GM19099 (cell line): ENCODE results near the gene FOXN4.

Experiments used
- POLR2A ChIP-seq: IDR thresholded peaks from 3 replicates; pipeline ENCODE4 v1.6.1; 2011; ENCODE audit warnings: low read depth; ENCODE audit not compliant: insufficient read length; ENCODE audit errors: extremely low read depth

The FOXN4 gene

DNA sequence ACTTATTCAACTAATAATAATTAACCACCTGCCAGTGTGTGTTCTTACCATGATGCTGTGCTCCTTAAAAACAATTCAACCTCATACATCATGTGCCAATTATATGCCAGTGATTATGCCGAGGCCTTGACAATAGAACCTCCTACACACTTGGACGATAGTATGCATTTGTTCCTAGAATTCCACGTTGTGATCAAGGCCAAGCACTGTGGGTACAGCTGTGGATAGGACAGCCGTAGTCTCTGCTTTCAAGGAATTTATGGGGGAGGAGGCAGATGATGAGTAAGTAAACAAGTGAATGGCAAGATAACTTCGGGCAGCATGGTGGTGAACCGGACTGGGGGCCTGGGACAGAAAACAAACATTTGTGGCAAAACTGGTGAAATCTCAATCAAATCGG lies 20.6 kb upstream of the FOXN4 start:
- TF ChIP-seq POLR2A: no peak

GRCh38 chr12:109329003-109329402 lies 19.9 kb upstream of the FOXN4 start:
- no peak for TF ChIP-seq POLR2A

GRCh38 chr12:109310247-109311125 lies 1.4 kb upstream of the FOXN4 start:
- TF ChIP-seq POLR2A: no peak

- no peak for TF ChIP-seq POLR2A
Observed at GRCh38 chr12:109309381-109310246, 530 bp upstream of the FOXN4 start.

DNA sequence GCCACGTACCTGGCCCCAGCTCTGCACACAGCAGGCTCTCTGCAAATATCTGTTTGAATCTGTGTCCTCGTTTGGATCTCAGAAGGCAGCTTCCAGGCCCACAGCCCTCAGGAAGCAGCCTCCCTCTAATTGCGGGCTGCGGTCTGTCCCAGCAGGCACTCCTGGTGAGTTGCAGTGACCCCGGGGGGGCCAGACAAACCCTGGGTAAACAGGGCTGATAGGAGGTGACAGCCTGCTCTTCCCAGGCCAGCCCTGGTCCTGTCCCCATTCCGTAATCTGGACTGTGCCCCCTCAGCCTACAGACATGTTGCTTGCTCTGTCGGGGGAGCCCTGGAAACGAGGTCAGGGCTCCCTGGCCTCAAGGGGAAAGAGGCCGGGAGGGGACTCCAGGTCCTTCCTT lies 2.0 kb downstream of the FOXN4 start:
- no peak for TF ChIP-seq POLR2A

DNA sequence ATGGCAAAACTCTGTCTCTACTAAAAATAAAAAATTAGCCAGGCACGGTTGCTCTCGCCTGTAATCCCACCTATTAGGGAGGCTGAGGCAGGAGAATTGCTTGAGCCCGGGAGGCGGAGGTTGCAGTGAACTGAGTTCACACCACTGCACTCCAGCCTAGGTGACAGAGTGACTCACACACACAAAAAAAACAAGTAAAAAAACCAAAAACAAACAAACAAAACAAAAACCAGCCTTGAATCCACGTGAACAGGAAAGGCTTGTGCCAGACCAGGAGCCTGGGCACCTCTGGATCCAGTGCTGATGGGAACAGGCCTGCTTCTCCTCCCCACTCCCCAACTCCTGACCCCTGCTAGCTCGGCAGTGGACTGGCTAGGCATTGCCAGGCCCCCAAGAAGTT lies 3.5 kb downstream of the FOXN4 start:
- TF ChIP-seq POLR2A: no peak

- no peak for TF ChIP-seq POLR2A
Observed at GRCh38 chr12:109304485-109304884, 4.6 kb downstream of the FOXN4 start.

- no peak for TF ChIP-seq POLR2A
Observed at GRCh38 chr12:109302770-109303169, 6.3 kb downstream of the FOXN4 start.

DNA sequence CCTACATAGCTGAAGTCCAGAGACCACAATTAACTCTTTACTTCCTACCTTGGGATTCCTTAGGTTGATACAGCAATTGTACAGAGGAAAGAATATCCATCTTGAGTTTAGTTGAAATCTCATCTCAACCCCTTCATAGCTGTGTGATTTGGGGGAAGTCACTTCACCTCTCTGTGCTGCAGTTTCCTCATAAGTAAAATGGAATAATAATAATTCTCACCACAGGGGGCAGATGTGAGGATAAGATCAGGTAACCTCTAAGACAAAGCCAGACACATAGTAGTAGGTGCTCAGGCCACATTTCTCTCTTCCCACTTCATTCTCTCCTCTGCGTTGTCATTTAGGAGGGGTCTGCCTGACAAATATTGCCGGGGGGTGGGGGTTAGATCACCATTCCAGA lies 6.7 kb downstream of the FOXN4 start:
- no peak for TF ChIP-seq POLR2A

- TF ChIP-seq POLR2A: no peak
Observed at GRCh38 chr12:109301643-109302168, 7.4 kb downstream of the FOXN4 start.

GRCh38 chr12:109299849-109300248 lies 9.2 kb downstream of the FOXN4 start:
- TF ChIP-seq POLR2A: no peak

DNA sequence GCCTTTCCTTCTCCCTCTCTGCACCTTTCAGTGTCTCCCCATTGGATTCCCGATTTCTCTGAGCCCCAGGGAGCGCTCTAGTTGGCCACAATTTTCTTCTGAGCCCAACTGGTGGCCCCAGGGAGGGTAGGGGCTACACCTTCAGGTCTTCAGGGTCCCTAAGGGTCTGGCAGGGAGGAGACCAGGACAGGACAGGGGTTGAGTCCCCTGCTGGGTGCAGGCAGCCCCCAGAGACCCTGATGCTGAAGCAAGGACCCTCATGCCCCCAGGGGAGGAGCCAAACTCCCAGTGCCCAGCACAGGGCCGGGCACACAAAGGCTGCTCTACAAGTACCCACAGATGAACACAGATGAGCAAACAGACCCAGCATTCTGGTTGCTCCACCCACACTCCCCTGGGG lies 12.7 kb downstream of the FOXN4 start:
- no peak for TF ChIP-seq POLR2A

- no peak for TF ChIP-seq POLR2A
Observed at GRCh38 chr12:109295764-109296425, 13.2 kb downstream of the FOXN4 start.

GRCh38 chr12:109294286-109294796 lies 14.7 kb downstream of the FOXN4 start:
- TF ChIP-seq POLR2A: no peak

- no peak for TF ChIP-seq POLR2A
Observed at GRCh38 chr12:109293106-109293505, 16.0 kb downstream of the FOXN4 start.

DNA sequence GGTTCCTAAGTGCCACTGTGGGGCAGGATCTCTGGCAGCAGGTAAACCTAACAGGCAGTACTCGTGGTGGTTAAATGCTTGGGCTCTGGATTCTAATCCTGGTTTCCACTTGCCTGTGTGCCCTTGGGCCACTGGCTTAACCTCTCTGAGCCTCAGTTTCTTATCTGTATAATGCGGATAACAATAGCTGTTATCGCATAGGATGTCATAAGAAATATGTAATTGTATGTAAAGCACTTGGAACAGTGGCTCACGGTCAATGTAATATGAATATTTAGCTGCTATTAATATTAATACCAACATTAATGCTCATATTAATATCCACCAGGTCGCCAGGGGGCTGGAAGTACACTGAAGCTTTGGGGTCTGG lies 16.8 kb downstream of the FOXN4 start:
- no peak for TF ChIP-seq POLR2A
